GM13976 (cell line): ENCODE data around the gene CALCA.

Experiments used
- DNase-seq: peaks from one replicate; pipeline ENCODE4 v3.0.0; 2012; ENCODE audit warnings: low spot score
- in situ Hi-C: fragments of 300-500 bp; cut with MboI; formaldehyde crosslinking; loops from one replicate; pipeline ENCODE4 v1.12.0; 2022; ENCODE audit warnings: low sequenced_read_pairs, mixed read lengths, inconsistent platforms; ENCODE audit not compliant: unreplicated experiment
- TF ChIP-seq, protein P1 (sequence below): IDR thresholded peaks from 2 replicates; pipeline ENCODE4 v1.5.1; 2012; ENCODE audit warnings: borderline replicate concordance, mild to moderate bottlenecking; ENCODE audit not compliant: insufficient read depth; ENCODE audit errors: extremely low read depth, missing control alignments, control extremely low read depth

Gene CALCA

DNA sequence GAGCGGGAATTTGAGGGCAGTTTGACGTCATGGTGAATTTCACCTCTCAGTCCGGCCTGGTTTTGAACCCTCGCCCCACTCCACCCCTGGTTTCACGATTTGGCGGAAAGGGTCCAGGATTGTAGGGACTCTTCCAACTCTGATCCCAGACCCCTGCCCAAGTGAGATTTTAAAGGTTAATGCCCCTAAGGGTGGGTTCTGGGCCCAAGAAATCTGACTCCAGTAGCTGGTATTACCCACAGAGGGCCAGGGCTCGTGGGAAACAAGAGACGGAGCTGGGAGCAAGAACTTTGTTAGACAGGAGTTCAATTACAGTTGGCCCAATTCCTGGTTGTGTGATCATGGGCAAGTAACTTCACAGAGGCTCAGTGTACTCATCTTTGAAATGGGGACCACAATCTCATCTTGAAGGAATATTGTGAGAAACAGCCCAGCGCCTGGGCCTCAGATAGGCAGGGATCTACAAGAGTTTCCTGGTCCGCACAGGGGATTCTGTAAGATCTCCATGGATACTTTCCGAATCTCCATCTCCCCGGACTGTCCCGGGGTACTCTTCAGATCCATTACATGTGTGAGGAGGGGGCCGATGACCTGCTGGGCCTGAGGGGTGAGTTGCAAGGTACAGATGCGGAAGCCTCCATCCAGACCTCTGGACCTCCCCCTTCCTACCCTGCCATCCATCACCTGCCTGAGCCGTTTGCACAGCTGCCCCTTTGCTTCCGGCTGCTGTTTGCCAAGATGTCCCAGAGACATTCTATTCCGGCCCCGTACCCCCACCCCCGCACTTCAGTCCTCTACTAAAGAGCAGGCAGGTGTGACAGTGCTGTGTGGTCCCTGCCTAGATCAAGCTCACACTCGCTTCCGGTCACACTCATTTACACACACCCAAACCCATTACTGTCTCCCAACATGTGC, 687 bp upstream of the CALCA start:
- TF ChIP-seq, protein P1, sequence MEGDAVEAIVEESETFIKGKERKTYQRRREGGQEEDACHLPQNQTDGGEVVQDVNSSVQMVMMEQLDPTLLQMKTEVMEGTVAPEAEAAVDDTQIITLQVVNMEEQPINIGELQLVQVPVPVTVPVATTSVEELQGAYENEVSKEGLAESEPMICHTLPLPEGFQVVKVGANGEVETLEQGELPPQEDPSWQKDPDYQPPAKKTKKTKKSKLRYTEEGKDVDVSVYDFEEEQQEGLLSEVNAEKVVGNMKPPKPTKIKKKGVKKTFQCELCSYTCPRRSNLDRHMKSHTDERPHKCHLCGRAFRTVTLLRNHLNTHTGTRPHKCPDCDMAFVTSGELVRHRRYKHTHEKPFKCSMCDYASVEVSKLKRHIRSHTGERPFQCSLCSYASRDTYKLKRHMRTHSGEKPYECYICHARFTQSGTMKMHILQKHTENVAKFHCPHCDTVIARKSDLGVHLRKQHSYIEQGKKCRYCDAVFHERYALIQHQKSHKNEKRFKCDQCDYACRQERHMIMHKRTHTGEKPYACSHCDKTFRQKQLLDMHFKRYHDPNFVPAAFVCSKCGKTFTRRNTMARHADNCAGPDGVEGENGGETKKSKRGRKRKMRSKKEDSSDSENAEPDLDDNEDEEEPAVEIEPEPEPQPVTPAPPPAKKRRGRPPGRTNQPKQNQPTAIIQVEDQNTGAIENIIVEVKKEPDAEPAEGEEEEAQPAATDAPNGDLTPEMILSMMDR, result no peak
- in situ Hi-C loops, result no loop called here
- DNase-seq, result peak; percentile 29

DNA sequence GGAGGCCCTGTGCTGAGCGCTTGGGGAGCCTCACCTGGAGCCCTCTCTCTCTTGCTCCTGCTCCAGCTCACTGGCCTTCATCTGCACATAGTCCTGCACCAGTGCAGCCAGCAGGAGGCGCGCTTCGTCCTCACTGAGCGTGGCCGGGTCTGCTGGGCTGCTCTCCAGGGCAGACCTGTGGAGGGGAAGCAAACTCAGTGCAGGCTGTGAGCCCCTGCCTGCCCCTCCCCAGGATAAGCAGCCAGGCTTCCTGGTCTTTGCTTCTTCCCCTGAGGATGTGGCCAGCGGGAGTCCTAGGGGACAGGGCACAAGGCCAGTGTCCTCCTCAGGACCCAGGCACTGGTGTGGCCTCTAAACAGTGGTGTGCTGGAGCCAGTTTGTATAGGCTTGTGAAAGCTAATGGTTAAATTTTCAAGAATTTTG, 2.2 kb downstream of the CALCA start:
- in situ Hi-C loops, result no loop called here
- peak; percentile 28 for DNase-seq
- TF ChIP-seq, protein P1, result peak; percentile 56

DNA sequence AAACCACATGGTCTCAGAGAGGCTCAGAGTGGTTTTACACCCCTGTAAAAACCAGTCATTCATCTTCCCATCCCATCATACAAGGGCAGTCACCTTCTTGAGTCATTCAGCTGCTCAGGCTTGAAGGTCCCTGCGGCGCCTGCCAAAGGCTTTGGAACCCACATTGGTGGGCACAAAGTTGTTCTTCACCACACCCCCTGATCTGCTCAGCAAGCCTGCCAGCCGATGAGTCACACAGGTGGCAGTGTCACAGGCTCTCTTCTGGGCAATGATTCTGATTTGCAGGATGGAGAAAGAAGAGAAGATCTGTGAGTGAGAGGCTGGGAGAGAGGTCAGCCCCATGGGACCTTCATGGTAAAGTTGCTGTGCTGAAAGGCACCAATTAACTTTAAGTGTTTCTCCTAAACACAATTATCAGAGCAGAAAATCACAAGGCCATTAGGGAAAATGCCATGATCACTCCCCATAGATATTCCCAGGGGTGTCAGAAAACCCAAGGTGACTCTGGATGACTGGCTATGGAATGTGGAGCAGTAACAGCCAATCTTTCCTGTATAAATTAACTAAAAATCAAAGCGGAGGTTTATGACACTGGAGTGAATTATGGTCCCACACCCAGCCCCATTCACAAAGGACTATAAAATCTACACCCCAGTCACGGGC, 4.4 kb downstream of the CALCA start:
- TF ChIP-seq, protein P1, result no peak
- no peak for DNase-seq
- in situ Hi-C loops, result no loop called here

DNA sequence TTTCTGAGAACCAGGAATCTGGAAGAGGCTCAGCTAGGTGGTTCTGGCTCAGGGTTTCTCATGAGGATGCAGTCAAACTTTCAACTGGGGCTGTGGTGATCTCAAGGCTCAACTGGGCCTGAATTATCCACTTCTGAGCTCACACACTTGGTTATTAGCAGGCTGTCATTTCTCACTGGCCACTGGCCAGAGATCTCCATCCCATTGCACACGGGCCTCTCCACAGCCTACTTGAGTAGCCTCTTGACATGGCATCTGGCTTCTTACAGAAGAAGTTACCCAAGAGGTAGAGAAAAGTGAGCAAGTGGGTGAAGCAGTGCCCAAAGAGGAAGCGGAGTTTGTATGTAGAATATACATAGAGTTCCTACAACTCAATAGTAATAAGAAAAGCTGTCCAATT, 16.0 kb downstream of the CALCA start:
- no peak for DNase-seq
- TF ChIP-seq, protein P1, result no peak
- in situ Hi-C loops, result no loop called here

DNA sequence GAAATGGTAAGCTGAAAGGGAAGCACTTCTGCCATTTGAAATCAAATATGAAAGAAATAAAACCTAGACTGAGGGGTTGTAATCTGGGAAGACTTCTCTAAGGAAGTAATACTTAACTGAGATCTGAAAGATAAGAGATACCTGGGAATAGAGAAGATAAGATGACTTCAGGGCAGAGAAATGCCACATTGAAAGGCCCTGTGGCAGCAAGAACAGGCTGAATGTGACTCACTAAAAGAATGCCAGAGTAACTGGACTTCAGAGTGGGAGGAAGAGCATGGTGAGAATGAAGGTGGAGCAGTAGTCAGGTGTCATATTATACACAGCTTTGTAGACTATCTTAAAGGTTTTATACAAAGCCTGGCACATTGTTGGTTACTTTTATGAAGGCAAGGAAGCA, 17.6 kb downstream of the CALCA start:
- TF ChIP-seq, protein P1, result no peak
- in situ Hi-C loops, result no loop called here
- DNase-seq, result no peak

DNA sequence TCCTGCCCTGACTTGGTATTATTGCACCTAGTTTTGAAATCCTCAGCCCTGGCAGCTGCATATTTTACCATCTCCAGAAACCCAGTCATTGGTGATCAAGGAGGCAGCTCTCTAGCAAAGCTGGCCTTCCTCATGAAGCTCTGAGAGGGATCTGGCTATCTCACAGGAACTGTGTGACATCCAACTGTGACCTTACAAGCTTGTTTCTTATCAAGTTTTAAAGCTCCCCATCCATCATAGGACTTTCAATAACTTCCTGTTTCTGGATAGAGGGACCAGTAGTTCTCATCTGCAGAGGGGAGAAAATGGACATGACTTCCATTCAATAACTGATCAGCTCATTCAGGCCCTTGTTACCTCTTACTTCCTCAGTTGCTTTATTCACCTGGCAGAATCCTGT, 18.2 kb downstream of the CALCA start:
- DNase-seq, result no peak
- in situ Hi-C loops, result no loop called here
- TF ChIP-seq, protein P1, result no peak
